Smooth muscle cell (in vitro differentiated cells): ENCODE data around the gene OXNAD1. TPM values are rescaled to one million over a fixed set of nuclear protein-coding genes. Genes with fewer than 3 reads are reported as not detected.

Source experiments
- DNase-seq: peaks from one replicate; lab custom pipeline; 2025; ENCODE audit not compliant: unreplicated experiment; lab: John Stamatoyannopoulos, UW
- H2AFZ ChIP-seq: fragments of 200-600 bp; sonication (generic); 2 replicates; pipeline ENCODE4 v1.6.0; 2016; ENCODE audit warnings: antibody characterized with exemption, low read depth, mild to moderate bottlenecking
- H3F3A ChIP-seq: fragments of 200-600 bp; sonication (generic); 2 replicates; pipeline ENCODE4 v1.6.0; 2017; ENCODE audit warnings: antibody characterized with exemption, low read depth
- H3K27ac ChIP-seq: fragments of 200-600 bp; sonication (generic); 2 replicates; pipeline ENCODE4 v1.5.1; 2016; ENCODE audit warnings: low read depth, mild to moderate bottlenecking
- H3K27me3 ChIP-seq: fragments of 200-600 bp; sonication (generic); 2 replicates; pipeline ENCODE4 v1.6.1; 2016; ENCODE audit warnings: low read depth, mild to moderate bottlenecking
- H3K36me3 ChIP-seq: fragments of 200-600 bp; sonication (generic); 2 replicates; pipeline ENCODE4 v1.5.1; 2016; ENCODE audit warnings: low read depth
- H3K4me1 ChIP-seq: fragments of 200-600 bp; sonication (generic); 2 replicates; pipeline ENCODE4 v1.5.1; 2016; ENCODE audit warnings: low read depth
- H3K4me2 ChIP-seq: fragments of 200-600 bp; sonication (generic); 2 replicates; pipeline ENCODE4 v1.6.0; 2016; ENCODE audit warnings: mild to moderate bottlenecking
- H3K4me3 ChIP-seq: fragments of 200-600 bp; sonication (generic); 2 replicates; pipeline ENCODE4 v1.5.1; 2016; ENCODE audit warnings: mild to moderate bottlenecking
- H3K79me2 ChIP-seq: fragments of 200-600 bp; sonication (generic); 2 replicates; pipeline ENCODE4 v1.6.0; 2016; ENCODE audit warnings: low read depth, mild to moderate bottlenecking
- H3K9ac ChIP-seq: fragments of 200-600 bp; sonication (generic); 2 replicates; pipeline ENCODE4 v1.6.0; 2016; ENCODE audit warnings: low read depth
- H3K9me3 ChIP-seq: fragments of 200-600 bp; sonication (generic); replicated peaks from 2 replicates; pipeline ENCODE4 v1.5.1; 2016; ENCODE audit warnings: low read depth
- H4K20me1 ChIP-seq: fragments of 200-600 bp; sonication (generic); 2 replicates; pipeline ENCODE4 v1.6.0; 2016; ENCODE audit warnings: low read depth
- WGBS: methylation state at CpG from one replicate; pipeline ENCODE4 v1.1.7; 2016; ENCODE audit warnings: low lambda C conversion rate; 5-methylcytosine and 5-hydroxymethylcytosine counted together
- polyA plus RNA-seq: library from polyadenylated mRNA; unstranded; fragments of >200 nt; fragmentation: Nextera tagmentation; extraction: Ambion mirVana; gene quantifications from 2 replicates; pipeline ENCODE4 v1.2.1, GENCODE V29; 2016
- total RNA-seq: library from RNA; depleted of rRNA; stranded (reverse); fragments of >200 nt; gene quantifications from 2 replicates; pipeline ENCODE4 v1.2.3, GENCODE V29; 2014
- TF ChIP-seq, protein P1 (sequence below): fragments of 200-600 bp; sonication (generic); IDR thresholded peaks from 2 replicates; pipeline ENCODE4 v1.5.1; 2017; ENCODE audit warnings: borderline replicate concordance, mild to moderate bottlenecking, antibody characterized with exemption; ENCODE audit not compliant: insufficient read depth, poor library complexity, severe bottlenecking

Gene OXNAD1
- total and polyA plus RNA-seq, 2 experiments from 2014 or later, result 12.4 to 15.7 TPM

DNA sequence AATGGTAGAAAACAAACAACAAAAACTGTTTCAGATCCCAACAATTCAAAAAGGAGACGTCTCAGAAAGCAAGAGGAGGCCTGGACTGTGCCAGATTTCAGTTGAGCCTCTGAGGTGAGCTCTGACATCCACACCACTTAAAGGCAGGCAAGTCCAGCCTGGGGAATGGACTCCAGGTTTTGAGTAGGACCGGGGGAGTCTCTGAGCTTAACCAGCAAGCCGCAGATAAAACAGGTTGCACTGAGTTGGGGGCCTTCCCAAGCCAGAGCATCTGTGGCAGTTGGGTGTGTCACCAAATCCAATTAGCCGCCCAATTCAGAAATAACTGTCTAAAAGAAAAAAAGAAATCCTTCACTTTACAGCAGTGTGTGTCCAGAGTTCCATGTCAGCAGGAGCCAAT lies 54.7 kb downstream of the OXNAD1 start:
- Histone ChIP-seq H2AFZ (no peak overlapping the region), H3K79me2 (no peaks in the 10 kb centered on the region), H3K4me2 (no peak overlapping the region), H3K9ac (no peak overlapping the region), H4K20me1 (no peaks in the 10 kb centered on the region), H3K4me1 (no peaks in the 10 kb centered on the region), H3K27ac (no peak overlapping the region), H3F3A (no peaks in the 10 kb centered on the region), H3K36me3 (no peaks in the 10 kb centered on the region), H3K27me3 (no peaks in the 10 kb centered on the region), H3K9me3 (no peaks in the 10 kb centered on the region), H3K4me3 (no peak overlapping the region)
- DNase-seq, result no peak
- WGBS, result 97% methylated on average over 4 of the region's 4 CpGs
- TF ChIP-seq, protein P1, sequence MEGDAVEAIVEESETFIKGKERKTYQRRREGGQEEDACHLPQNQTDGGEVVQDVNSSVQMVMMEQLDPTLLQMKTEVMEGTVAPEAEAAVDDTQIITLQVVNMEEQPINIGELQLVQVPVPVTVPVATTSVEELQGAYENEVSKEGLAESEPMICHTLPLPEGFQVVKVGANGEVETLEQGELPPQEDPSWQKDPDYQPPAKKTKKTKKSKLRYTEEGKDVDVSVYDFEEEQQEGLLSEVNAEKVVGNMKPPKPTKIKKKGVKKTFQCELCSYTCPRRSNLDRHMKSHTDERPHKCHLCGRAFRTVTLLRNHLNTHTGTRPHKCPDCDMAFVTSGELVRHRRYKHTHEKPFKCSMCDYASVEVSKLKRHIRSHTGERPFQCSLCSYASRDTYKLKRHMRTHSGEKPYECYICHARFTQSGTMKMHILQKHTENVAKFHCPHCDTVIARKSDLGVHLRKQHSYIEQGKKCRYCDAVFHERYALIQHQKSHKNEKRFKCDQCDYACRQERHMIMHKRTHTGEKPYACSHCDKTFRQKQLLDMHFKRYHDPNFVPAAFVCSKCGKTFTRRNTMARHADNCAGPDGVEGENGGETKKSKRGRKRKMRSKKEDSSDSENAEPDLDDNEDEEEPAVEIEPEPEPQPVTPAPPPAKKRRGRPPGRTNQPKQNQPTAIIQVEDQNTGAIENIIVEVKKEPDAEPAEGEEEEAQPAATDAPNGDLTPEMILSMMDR, result no peak

DNA sequence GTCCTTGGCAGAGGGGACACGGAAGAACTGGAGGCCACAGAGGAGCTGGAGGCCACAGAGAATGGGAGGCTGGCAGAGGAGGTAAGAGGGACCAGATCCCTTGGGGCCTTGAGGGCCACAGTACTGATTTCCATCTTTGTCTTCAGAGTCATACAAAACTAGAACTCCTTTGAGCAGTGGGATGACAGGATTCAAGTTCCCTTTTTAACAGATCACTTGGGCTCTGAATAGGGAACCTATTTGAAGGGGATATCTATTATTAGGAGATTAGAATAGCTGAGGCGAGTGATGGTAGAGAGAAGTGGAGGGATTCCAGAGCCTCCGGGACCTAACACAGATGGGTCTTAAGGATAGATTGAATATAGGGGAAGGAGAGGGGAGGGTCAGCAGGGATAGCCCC lies 55.7 kb downstream of the OXNAD1 start:
- no peak overlapping the region for H3K27ac ChIP-seq
- no peak overlapping the region for H3K4me3 ChIP-seq
- H2AFZ ChIP-seq, result no peak overlapping the region
- H3K9ac ChIP-seq, result no peak overlapping the region
- no peaks in the 10 kb centered on the region for H4K20me1 ChIP-seq
- H3K4me2 ChIP-seq, result no peak overlapping the region
- H3K36me3 ChIP-seq, result no peaks in the 10 kb centered on the region
- no peak for DNase-seq
- H3K27me3 ChIP-seq, result no peaks in the 10 kb centered on the region
- TF ChIP-seq, protein P1, result no peak
- no peaks in the 10 kb centered on the region for H3K9me3 ChIP-seq
- H3K4me1 ChIP-seq, result no peaks in the 10 kb centered on the region
- WGBS, result 98% methylated on average over 3 of the region's 3 CpGs
- H3K79me2 ChIP-seq, result no peaks in the 10 kb centered on the region
- H3F3A ChIP-seq, result no peaks in the 10 kb centered on the region

DNA sequence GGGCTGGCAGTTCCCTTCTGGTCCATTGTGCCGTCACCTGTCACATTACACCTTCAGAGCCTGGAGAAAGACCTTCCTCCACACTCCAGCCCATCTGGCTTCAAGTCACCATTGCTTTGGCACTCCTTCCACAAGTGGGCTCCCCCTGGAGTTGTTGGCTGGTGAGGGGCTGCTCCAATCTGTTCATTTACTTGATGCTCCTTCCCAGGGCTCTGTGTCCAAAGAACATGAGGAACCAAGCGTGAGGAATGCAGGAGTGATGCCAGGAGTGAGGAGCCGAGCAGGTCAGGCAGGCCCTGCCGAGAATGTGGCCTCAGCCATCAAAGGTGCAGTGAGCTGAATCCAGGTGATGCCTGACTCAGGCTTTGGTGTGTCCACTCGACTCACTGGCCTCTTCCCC lies 57.2 kb downstream of the OXNAD1 start:
- no peak for DNase-seq
- no peaks in the 10 kb centered on the region for H3K79me2 ChIP-seq
- WGBS, result 89% methylated on average over 5 of the region's 5 CpGs
- H3F3A ChIP-seq, result no peaks in the 10 kb centered on the region
- no peaks in the 10 kb centered on the region for H3K36me3 ChIP-seq
- no peaks in the 10 kb centered on the region for H3K4me1 ChIP-seq
- TF ChIP-seq, protein P1, result no peak
- H3K9me3 ChIP-seq, result no peaks in the 10 kb centered on the region
- H3K27me3 ChIP-seq, result no peaks in the 10 kb centered on the region
- H3K4me2 ChIP-seq, result no peak overlapping the region
- H2AFZ ChIP-seq, result no peak overlapping the region
- no peak overlapping the region for H3K9ac ChIP-seq
- H4K20me1 ChIP-seq, result no peaks in the 10 kb centered on the region
- no peak overlapping the region for H3K27ac ChIP-seq
- H3K4me3 ChIP-seq, result no peak overlapping the region

DNA sequence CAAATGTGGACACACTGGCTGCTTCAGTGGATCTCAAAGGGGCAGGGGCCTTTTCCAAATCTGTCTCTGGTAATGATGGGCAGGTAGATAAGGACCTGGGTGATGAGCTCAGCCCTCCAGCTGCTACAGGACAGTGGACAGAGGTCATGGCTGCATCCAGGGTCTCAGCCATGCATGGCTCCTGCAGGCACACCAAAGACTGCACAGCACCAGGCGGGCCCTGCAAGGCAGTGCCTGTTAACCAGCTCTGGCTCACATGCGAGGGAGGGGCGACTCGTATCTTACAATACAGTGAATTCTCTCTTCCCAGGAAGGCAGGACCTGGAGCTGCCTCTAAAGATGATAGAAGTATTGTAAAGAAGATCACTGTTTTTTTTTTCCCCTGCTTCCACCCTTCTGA lies 58.7 kb downstream of the OXNAD1 start:
- no peaks in the 10 kb centered on the region for H3K9me3 ChIP-seq
- DNase-seq, result no peak
- H3K4me3 ChIP-seq, result no peak overlapping the region
- H4K20me1 ChIP-seq, result no peaks in the 10 kb centered on the region
- H3K36me3 ChIP-seq, result no peaks in the 10 kb centered on the region
- no peak overlapping the region for H3K27ac ChIP-seq
- H3K9ac ChIP-seq, result no peak overlapping the region
- no peaks in the 10 kb centered on the region for H3F3A ChIP-seq
- no peak overlapping the region for H3K4me2 ChIP-seq
- TF ChIP-seq, protein P1, result no peak
- no peaks in the 10 kb centered on the region for H3K4me1 ChIP-seq
- no peaks in the 10 kb centered on the region for H3K27me3 ChIP-seq
- WGBS, result 98% methylated on average over 4 of the region's 4 CpGs
- no peak overlapping the region for H2AFZ ChIP-seq
- H3K79me2 ChIP-seq, result no peaks in the 10 kb centered on the region
